ENCODE results near the gene PCDHGA6.

PCDHGA6 gene

GRCh38 chr5:141422742-141423291 lies 49.1 kb downstream of the PCDHGA6 start:
- no peak for DNase-seq

GRCh38 chr5:141427783-141428426 lies 54.2 kb downstream of the PCDHGA6 start:
- no peak for DNase-seq

Data from suppressor macrophage (primary cell).